GM12801 (cell line): ENCODE measurements around the gene PTTG1IP.

ENCODE experiments used
- TF ChIP-seq, protein P1 (sequence below): IDR thresholded peaks from one replicate; pipeline ENCODE4 v1.5.1; 2011; ENCODE audit warnings: control low read depth; ENCODE audit not compliant: insufficient read length; ENCODE audit errors: extremely low read depth

The PTTG1IP gene

DNA sequence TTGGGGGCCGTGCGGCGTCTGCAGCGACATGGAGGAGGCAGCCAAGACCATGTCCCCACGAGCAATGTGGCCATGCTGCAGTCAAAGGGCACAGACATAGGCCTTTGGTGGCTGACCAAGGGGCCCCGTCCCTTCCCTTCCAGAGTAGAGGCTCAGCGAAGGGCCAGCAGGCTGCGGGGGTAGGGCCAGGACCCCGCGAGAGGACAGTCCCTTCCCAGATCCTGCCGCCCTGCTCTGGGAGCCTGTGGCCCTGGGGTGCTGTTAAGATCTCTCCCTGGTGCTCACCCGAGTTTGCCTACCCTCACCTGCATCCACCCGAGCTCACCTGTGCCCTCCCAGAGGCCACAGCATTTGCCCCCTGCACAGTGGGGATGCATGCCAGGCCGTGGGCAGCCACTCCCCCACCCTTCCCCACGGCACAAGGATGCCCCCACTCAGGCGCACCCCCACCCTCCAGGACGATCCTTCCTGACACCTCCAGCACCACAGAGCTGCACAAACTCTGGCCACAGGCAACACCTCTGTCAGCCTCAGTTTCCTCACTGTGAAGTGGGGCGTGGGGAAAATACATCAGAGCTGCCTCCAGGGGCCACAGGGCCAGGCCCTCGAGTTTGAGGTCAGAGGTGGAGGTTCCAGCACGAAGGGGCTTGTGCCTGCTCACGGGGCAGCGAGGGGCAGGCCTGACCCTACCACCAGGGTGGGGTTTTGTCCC, 31.7 kb upstream of the PTTG1IP start:
- TF ChIP-seq, protein P1, sequence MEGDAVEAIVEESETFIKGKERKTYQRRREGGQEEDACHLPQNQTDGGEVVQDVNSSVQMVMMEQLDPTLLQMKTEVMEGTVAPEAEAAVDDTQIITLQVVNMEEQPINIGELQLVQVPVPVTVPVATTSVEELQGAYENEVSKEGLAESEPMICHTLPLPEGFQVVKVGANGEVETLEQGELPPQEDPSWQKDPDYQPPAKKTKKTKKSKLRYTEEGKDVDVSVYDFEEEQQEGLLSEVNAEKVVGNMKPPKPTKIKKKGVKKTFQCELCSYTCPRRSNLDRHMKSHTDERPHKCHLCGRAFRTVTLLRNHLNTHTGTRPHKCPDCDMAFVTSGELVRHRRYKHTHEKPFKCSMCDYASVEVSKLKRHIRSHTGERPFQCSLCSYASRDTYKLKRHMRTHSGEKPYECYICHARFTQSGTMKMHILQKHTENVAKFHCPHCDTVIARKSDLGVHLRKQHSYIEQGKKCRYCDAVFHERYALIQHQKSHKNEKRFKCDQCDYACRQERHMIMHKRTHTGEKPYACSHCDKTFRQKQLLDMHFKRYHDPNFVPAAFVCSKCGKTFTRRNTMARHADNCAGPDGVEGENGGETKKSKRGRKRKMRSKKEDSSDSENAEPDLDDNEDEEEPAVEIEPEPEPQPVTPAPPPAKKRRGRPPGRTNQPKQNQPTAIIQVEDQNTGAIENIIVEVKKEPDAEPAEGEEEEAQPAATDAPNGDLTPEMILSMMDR = no peak

DNA sequence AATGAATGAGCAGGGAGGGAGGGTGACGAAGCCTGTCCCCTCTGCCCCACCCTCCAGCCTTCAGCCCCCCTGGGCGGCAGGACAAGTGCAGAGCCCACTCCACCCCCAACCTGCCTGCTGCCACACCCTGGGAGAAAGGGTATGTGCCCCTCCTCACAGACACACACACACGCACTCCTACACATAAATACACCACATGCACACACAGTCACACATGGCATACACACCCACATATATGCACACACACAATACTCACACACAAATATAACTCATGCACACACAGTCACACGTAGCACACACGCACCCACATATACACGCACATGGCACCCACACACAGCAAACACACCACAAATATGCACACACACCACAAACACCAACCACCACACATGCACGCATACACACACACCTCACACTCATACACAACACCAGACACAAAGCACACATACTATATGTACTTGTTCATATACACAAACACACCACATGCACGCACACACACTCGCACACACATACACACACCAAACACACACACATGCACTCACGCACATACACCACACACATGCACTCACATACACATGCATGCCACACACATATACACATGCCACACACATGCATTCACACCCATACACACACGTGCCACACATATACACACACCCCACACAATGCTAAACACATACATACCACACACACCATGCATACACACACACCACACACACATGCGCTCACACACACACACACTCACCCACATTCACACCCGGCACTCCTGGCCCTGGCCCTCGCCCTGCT, 30.8 kb upstream of the PTTG1IP start:
- TF ChIP-seq, protein P1 = no peak

DNA sequence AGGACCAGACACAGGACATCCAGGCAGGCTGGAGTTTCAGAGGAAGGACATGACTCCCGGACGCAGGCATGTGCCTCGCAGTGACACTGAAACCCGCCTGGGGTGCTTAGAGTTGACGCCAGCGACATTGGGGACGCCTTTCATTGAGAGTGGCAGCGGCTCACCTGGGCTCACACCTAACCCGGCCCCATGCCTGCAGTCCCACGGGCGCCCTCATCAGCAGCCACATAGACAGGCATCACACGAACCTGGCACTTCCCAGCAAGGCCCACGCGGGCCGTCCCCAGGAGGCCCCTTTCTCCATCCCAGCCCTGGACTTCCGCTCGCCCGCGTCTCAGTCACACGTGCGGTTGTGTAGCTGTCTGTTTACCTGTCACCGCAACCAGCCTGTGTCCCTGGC, 30.2 kb upstream of the PTTG1IP start:
- TF ChIP-seq, protein P1 = no peak

DNA sequence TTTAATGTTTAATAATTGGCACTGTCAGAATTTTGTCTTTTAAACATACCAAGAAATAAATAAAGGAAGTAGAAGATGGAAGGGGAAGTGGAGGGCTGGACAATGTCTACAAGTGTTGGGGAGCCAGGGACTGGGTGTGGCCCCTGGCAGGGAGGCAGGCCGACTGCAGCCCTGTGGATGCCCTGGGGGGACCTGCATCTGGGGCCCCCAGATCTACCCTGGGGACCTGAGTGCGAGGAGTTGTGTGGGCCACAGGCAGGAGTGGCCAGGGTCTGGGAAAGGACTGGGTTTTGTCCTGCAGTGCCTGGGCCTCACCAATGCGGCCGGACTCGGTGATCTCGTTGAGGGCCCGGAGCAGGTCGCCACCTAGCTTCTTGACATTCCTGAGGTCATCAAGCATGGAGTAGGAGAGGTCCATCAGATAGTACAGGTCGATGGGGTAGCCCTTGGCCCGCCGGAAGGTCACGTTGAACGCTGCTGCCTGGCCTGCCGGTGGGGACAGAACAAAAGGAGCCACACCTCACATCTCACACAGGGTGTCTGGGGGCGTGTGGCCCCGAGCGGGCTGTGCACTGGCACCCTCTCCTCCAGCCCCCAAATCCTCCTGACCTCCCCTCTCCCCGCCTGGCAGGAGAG, 29.7 kb upstream of the PTTG1IP start:
- TF ChIP-seq, protein P1 = no peak

DNA sequence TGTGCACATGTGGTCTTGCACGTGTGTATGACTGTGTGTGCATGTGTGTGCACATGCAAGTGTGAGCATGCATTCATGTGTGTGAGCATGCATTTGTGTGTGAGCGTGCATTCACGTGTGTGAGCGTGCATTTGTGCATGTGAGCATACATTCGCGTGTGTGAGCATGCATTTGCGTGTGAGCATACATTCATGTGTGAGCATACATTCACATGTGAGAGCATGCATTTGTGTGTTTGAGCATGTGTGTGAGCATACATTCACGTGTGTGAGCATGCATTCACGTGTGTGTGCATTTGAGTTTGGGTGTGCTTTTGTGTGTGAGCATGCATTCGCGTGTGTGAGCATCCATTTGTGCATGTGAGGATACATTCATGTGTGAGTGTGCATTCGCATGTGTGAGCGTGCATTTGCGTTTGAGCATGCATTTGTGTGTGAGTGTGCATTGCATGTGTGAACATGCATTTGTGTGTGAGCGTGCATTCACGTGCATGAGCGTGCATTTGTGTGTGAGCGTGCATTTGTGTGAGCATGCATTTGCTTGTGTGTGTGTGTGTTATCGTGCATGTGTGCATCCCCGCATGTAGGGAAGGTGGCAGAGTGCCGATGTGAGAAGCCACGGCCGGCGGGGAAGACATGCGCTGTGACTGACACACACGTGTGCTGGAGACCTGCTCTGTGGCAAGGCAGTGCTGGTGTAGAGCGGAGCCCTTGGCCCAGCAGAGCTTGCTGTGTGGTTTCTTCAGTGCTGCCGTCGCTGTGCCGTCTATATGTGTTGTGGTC, 29.0 kb upstream of the PTTG1IP start:
- TF ChIP-seq, protein P1 = no peak

DNA sequence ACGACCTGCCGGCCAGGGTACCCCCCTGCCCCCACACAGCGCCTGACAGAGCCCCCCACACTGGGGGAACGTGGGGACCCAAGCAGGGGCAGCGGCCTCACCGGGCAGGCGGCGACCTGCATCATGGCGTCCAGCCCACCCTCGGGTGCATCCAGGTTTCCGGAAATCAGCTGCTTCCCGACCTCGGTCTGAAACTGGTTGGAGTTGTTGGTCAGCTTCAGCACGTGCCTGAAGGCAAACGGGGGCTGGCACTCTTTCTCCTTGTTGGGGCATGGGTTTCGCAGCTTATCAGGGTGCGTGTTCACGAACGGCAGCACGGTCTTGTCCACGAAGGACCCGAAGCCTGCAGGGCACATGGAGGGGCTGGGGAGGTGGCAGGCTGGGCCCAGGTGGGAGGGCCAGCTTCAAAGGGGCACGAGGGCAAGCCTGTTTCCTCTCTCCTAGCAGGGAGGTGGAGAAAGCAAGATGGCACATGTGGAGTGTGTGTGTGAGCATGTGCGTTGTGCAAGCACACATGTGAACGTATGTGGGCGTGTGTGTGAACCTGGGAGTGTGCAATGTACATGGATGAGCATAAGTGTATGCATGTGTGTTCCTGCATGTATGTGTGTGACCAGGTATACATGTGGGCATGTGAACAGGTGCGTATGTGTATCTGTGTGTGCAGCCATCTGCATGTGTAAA, 28.0 kb upstream of the PTTG1IP start:
- TF ChIP-seq, protein P1 = no peak
